Prostate gland (tissue), 2 donors: ENCODE data around the gene FXYD6. TPM values are rescaled to one million over a fixed set of nuclear protein-coding genes. Genes with fewer than 3 reads are reported as not detected.
"Not testable (repeated sequence)": the region's sequence is repeated elsewhere in the genome, so short reads cannot be mapped to it uniquely, and the experiment has no call there.

Experiments used
- DNase-seq: peaks from one replicate; pipeline ENCODE4 v3.0.0-alpha.2; 2019; ENCODE audit warnings: low spot score
- H3K27ac ChIP-seq, 2 donors: fragments of 200-600 bp; sonication (generic); 2 replicates each; pipeline ENCODE4 v1.5.1; 2017 to 2019
- H3K27me3 ChIP-seq: fragments of 200-600 bp; sonication (generic); replicated peaks from 2 replicates; pipeline ENCODE4 v1.5.1; 2019; ENCODE audit not compliant: insufficient read depth
- H3K36me3 ChIP-seq, 2 donors: fragments of 200-600 bp; sonication (generic); 1 replicate in 1 of 2; 2 replicates in 1 of 2; pipeline versions ENCODE4 v1.5.1 to v1.8.1; 2017 to 2019
- H3K4me1 ChIP-seq: fragments of 200-600 bp; sonication (generic); replicated peaks from 2 replicates; pipeline ENCODE4 v1.5.1; 2019
- H3K4me3 ChIP-seq, 2 donors: fragments of 200-600 bp; sonication (generic); 2 replicates each; pipeline ENCODE4 v1.5.1; 2017 to 2019
- H3K9me3 ChIP-seq: fragments of 200-600 bp; sonication (generic); 2 replicates; pipeline ENCODE4 v1.5.1; 2017
- CTCF ChIP-seq, 4 experiments: fragments of 200-600 bp in 2 of 4; fragments of 450-650 bp in 2 of 4; sonication (generic) in 2 of 4; IDR thresholded peaks; 1 replicate in 3 of 4; 2 replicates in 1 of 4; pipeline ENCODE4 v1.5.1; 2016 to 2019; ENCODE audit warnings: antibody characterized with exemption in 4 of 4, mild to moderate bottlenecking in 2 of 4, moderate library complexity in 2 of 4
- POLR2A ChIP-seq: fragments of 450-650 bp; IDR thresholded peaks from one replicate; pipeline ENCODE4 v1.6.1; 2016; ENCODE audit warnings: antibody characterized with exemption, mild to moderate bottlenecking
- POLR2AphosphoS5 ChIP-seq: sonication (generic); formaldehyde crosslinking; IDR thresholded peaks from one replicate; pipeline ENCODE4 v1.6.1; 2017; ENCODE audit warnings: antibody characterized with exemption
- WGBS: methylation state at CpG from one replicate; pipeline ENCODE4 v1.1.5; 2018; 5-methylcytosine and 5-hydroxymethylcytosine counted together
- intact Hi-C: fragments of 100-400 bp; cut with DNase I; formaldehyde crosslinking; loops from one replicate; pipeline ENCODE4 v1.14.2; 2022
- total RNA-seq, 2 donors: library from RNA; depleted of rRNA; stranded (reverse); fragments of >200 nt; gene quantifications; one replicate each; pipeline ENCODE4 v1.1.0, GENCODE V29; 2016

The FXYD6 gene
- total RNA-seq, 2 donors from 2014 or later = 29.6 to 366 TPM

- DNase-seq = peak; percentile 46
- H3K27ac ChIP-seq = peak overlapping the region; percentile 18 to 49
- no peak overlapping the region for H3K4me3 ChIP-seq
- H3K4me1 ChIP-seq = peaks cover 5% of the 10 kb centered on the region
- 11% methylated on average over 14 of the region's 14 CpGs for WGBS
- no peaks in the 10 kb centered on the region for H3K36me3 ChIP-seq
- H3K9me3 ChIP-seq = no peaks in the 10 kb centered on the region
- TF ChIP-seq POLR2AphosphoS5 (peak; percentile 71), POLR2A (no peak), CTCF (IDR thresholded peaks at IDR 0.05) (no peak)
- no peaks in the 10 kb centered on the region for H3K27me3 ChIP-seq
- intact Hi-C loops = loop anchor here (5.0 kb wide), 2 partner anchors 237 to 373 kb away; no protein-coding TSS in a partner anchor
These were observed 61.6 kb downstream of the FXYD6 start for GRCh38 chr11:117814766-117815261.

- TF ChIP-seq POLR2A (no peak), CTCF (IDR thresholded peaks at IDR 0.05) (no peak), POLR2AphosphoS5 (no peak)
- WGBS = 78% methylated on average over 7 of the region's 7 CpGs
- H3K4me1 ChIP-seq = peaks cover 5% of the 10 kb centered on the region
- DNase-seq = no peak
- H3K4me3 ChIP-seq = no peak overlapping the region
- H3K9me3 ChIP-seq = no peaks in the 10 kb centered on the region
- H3K27ac ChIP-seq = no peak overlapping the region
- intact Hi-C loops = no loop called here
- H3K27me3 ChIP-seq = no peaks in the 10 kb centered on the region
- H3K36me3 ChIP-seq = no peaks in the 10 kb centered on the region
These were observed 62.2 kb downstream of the FXYD6 start for GRCh38 chr11:117814204-117814765.

- H3K4me3 ChIP-seq, H3K27me3 ChIP-seq, H3K4me1 ChIP-seq, H3K36me3 ChIP-seq, H3K27ac ChIP-seq, DNase-seq, H3K9me3 ChIP-seq, intact Hi-C loops: not testable (repeated sequence)
- WGBS = 93% methylated on average over 12 of the region's 12 CpGs
These were observed 66.4 kb downstream of the FXYD6 start for GRCh38 chr11:117810056-117810451.

GRCh38 chr11:117809236-117810055, 67.0 kb downstream of the FXYD6 start:
- Histone ChIP-seq H3K9me3 (no peaks in the 10 kb centered on the region), H3K36me3 (no peaks in the 10 kb centered on the region), H3K4me1 (no peaks in the 10 kb centered on the region), H3K4me3 (no peak overlapping the region), H3K27ac (no peak overlapping the region), H3K27me3 (no peaks in the 10 kb centered on the region)
- DNase-seq = peak; percentile 19
- intact Hi-C loops = loop anchor here (5.0 kb wide), 1 partner anchor 138 kb away; no protein-coding TSS in a partner anchor
- TF ChIP-seq POLR2AphosphoS5 (no peak), CTCF (IDR thresholded peaks at IDR 0.05) (peak in 2 of 4 experiments; percentile 48 to 55), POLR2A (no peak)
- 40% methylated on average over 18 of the region's 22 CpGs for WGBS

- no peaks in the 10 kb centered on the region for H3K9me3 ChIP-seq
- H3K4me3 ChIP-seq = no peak overlapping the region
- intact Hi-C loops = loop anchor here (5.0 kb wide), 1 partner anchor 139 kb away; no protein-coding TSS in a partner anchor
- H3K4me1 ChIP-seq = no peaks in the 10 kb centered on the region
- no peak for DNase-seq
- H3K27ac ChIP-seq = no peak overlapping the region
- H3K27me3 ChIP-seq = no peaks in the 10 kb centered on the region
- TF ChIP-seq POLR2A (no peak), POLR2AphosphoS5 (no peak), CTCF (IDR thresholded peaks at IDR 0.05) (no peak)
- 74% methylated on average over 12 of the region's 12 CpGs for WGBS
- no peaks in the 10 kb centered on the region for H3K36me3 ChIP-seq
These were observed 67.7 kb downstream of the FXYD6 start for GRCh38 chr11:117808784-117809183.
